ENCODE measurements around the gene MTHFR. TPM values are rescaled to one million over a fixed set of nuclear protein-coding genes. Genes with fewer than 3 reads are reported as not detected.

Gene MTHFR
- polyA plus RNA-seq, 1 of the 3 experiments (the other 2 are of a cell fraction) = 5.3 TPM

DNA sequence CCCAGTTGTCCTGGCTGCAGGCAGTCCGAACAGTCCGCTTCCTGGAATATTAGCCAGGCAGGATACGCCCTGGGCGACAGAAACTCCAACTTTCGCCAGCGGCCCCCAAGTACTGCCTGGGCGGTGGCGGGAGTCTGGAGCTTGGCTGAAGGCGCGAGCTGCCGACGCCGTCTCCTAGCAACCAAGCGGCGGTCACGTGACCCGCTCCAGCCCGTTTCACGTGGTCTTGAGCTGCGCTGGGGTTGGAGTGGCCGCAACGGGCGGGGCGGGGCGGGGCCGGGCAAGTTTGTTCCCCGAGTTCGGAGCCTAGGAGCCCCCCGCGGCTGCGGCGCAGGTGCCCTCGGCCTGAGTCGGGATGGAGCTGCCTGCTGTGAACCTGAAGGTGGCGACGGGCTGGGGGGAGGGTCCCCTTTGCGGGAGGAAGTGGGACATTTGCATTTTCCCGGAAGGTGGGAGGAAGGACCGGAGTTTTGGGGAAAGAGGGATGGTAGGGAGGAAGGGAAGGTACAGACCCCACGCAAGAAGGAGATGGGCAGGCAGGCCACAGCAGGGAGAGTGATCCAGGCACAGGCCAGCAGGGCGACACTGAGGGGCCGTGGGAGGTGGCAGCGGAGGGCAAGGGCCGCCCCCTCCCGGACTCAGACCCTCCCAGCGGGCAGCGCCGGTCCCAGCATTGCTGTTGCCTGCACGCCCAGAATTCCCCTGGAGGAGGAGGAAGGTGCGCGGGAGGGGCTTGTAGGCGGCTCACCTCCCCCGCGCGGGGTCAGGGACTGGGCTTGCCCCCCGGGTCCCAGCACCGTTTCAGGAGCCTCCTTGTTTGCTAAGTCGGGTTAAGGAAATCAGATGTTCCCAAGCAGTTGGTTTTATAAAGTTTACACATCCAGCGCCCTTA is 69.7 kb downstream of the MTHFR start, which contains the start of gene AGTRAP (continued):
- TF ChIP-seq SIN3A (IDR thresholded peaks at IDR 0.05; ENCODE audit: borderline replicate concordance, low read depth, low read length) (peak; percentile 82), USF1 (IDR thresholded peaks at IDR 0.05; ENCODE audit: borderline replicate concordance, low read depth) (peak; percentile 98), REST (IDR thresholded peaks at IDR 0.05; ENCODE audit: low read depth, low read length) (no peak), GATA2 (CRISPR knock-in tag; IDR thresholded peaks at IDR 0.05) (no peak), RCOR1 (IDR thresholded peaks at IDR 0.05; ENCODE audit: low read length) (no peak), MAX (IDR thresholded peaks at IDR 0.05; ENCODE audit: low read depth) (peak; percentile 77), JUND (IDR thresholded peaks at IDR 0.05) (no peak), GABPA (IDR thresholded peaks at IDR 0.05; ENCODE audit: low read depth) (no peak), RXRA (IDR thresholded peaks at IDR 0.05; ENCODE audit: borderline replicate concordance, low read depth) (no peak), FOXM1 (IDR thresholded peaks at IDR 0.05; ENCODE audit: low read depth) (no peak), PBX3 (IDR thresholded peaks at IDR 0.05) (no peak), CTCF (IDR thresholded peaks at IDR 0.05) (no peak), MXI1 (IDR thresholded peaks at IDR 0.05; ENCODE audit: low read depth, low read length) (peak; percentile 81), NRF1 (IDR thresholded peaks at IDR 0.05; ENCODE audit: low read depth, low read length) (peak; percentile 28; the same call in 1 of the 2 replicates)
- TF ChIP-seq, protein P1, sequence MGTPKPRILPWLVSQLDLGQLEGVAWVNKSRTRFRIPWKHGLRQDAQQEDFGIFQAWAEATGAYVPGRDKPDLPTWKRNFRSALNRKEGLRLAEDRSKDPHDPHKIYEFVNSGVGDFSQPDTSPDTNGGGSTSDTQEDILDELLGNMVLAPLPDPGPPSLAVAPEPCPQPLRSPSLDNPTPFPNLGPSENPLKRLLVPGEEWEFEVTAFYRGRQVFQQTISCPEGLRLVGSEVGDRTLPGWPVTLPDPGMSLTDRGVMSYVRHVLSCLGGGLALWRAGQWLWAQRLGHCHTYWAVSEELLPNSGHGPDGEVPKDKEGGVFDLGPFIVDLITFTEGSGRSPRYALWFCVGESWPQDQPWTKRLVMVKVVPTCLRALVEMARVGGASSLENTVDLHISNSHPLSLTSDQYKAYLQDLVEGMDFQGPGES (IDR thresholded peaks at IDR 0.05; ENCODE audit: low read depth, low read length) = no peak

Small RNA genes within 50 kb of the gene (small RNA-seq; reads per million reads assigned to genes)
- gene RF02156 (0 reads per million in 7 experiments), gene RF02157 (0 reads per million in 7 experiments), gene RF02158 (0 reads per million in 7 experiments)

Other genes with a start within 250 kb of the MTHFR start
- 17.0 and 21.7 TPM in 2 replicates for gene FBXO2, start 151.5 kb downstream of the MTHFR start, polyA plus RNA-seq (2012; rRNA removed)
- gene FBXO44, start 151.1 kb downstream of the MTHFR start, polyA plus RNA-seq (2012; rRNA removed) = 42.8 and 52.2 TPM in 2 replicates
- 7.3 and 8.1 TPM in 2 replicates for gene FBXO6, start 141.8 kb downstream of the MTHFR start, polyA plus RNA-seq (2012; rRNA removed)
- 70.0 and 94.0 TPM in 2 replicates for gene MAD2L2, start 124.8 kb downstream of the MTHFR start, polyA plus RNA-seq (2012; rRNA removed)
- 0.57 and 0.97 TPM in 2 replicates for gene DRAXIN, start 114.3 kb downstream of the MTHFR start, polyA plus RNA-seq (2012; rRNA removed)
- 45.1 and 66.2 TPM in 2 replicates for gene AGTRAP, start 69.8 kb downstream of the MTHFR start, polyA plus RNA-seq (2012; rRNA removed)
- 0.10 TPM in 1 of 2 replicates, not detected in the other for gene C1orf167, start 43.8 kb downstream of the MTHFR start, polyA plus RNA-seq (2012; rRNA removed)
- gene CLCN6, start 227 bp upstream of the MTHFR start, polyA plus RNA-seq (2012; rRNA removed) = 7.4 and 8.3 TPM in 2 replicates
- gene NPPA, start 41.8 kb upstream of the MTHFR start, polyA plus RNA-seq (2012; rRNA removed) = not detected in 2 replicates
- 0.55 and 0.85 TPM in 2 replicates for gene NPPB, start 53.0 kb upstream of the MTHFR start, polyA plus RNA-seq (2012; rRNA removed)
- gene KIAA2013, start 120.5 kb upstream of the MTHFR start, polyA plus RNA-seq (2012; rRNA removed) = 66.1 and 67.9 TPM in 2 replicates
- 204 and 257 TPM in 2 replicates for gene PLOD1, start 128.8 kb upstream of the MTHFR start, polyA plus RNA-seq (2012; rRNA removed)
- gene MFN2, start 174.5 kb upstream of the MTHFR start, polyA plus RNA-seq (2012; rRNA removed) = 43.2 and 46.1 TPM in 2 replicates
- 24.0 and 25.6 TPM in 2 replicates for gene MIIP, start 213.5 kb upstream of the MTHFR start, polyA plus RNA-seq (2012; rRNA removed)

Measured in SK-N-SH (cell line).